Subcutaneous abdominal adipose tissue (tissue), 5 donors: ENCODE results near the gene YOD1.

Experiments
- H3K27ac ChIP-seq: one replicate; pipeline ENCODE4 v1.7.0; 2013; ENCODE audit warnings: low read depth, mild to moderate bottlenecking, inconsistent platforms, low read length, moderate library complexity
- H3K27me3 ChIP-seq, 5 donors: one replicate each; pipeline ENCODE4 v1.7.0; 2013; ENCODE audit warnings: low read length in 5 of 5, inconsistent platforms in 1 of 5; ENCODE audit not compliant: control insufficient read depth in 5 of 5, insufficient read depth in 4 of 5
- H3K36me3 ChIP-seq, 5 donors: one replicate each; pipeline ENCODE4 v1.7.0; 2013; ENCODE audit warnings: low read length in 5 of 5; ENCODE audit not compliant: control insufficient read depth in 5 of 5, insufficient read depth in 5 of 5
- H3K4me1 ChIP-seq, 5 donors: one replicate each; pipeline ENCODE4 v1.7.0; 2013; ENCODE audit warnings: low read length in 5 of 5, mild to moderate bottlenecking in 3 of 5, moderate library complexity in 1 of 5; ENCODE audit not compliant: control insufficient read depth in 5 of 5, insufficient read depth in 5 of 5
- H3K4me3 ChIP-seq, 5 donors: one replicate each; pipeline ENCODE4 v1.7.0; 2013; ENCODE audit warnings: low read length in 5 of 5, low read depth in 1 of 5
- H3K9ac ChIP-seq, 5 donors: one replicate each; pipeline ENCODE4 v1.7.0; 2013; ENCODE audit warnings: low read length in 5 of 5, mild to moderate bottlenecking in 4 of 5, moderate library complexity in 3 of 5
- H3K9me3 ChIP-seq, 5 donors: one replicate each; pipeline ENCODE4 v1.7.0; 2013; ENCODE audit warnings: low read length in 5 of 5; ENCODE audit not compliant: control insufficient read depth in 5 of 5
- donor health status: healthy.
- donor health status: healthy.
- donor health status: healthy.
- donor health status: healthy.
- donor health status: healthy.

YOD1 gene

GRCh38 chr1:207060596-207060995 is 9.6 kb upstream of the YOD1 start:
- no peak overlapping the region for H3K27ac ChIP-seq
- H3K27me3 ChIP-seq, result no peaks in the 10 kb centered on the region
- no peaks in the 10 kb centered on the region for H3K9me3 ChIP-seq
- H3K4me3 ChIP-seq, result no peak overlapping the region
- no peak overlapping the region for H3K9ac ChIP-seq
- peaks cover 7 to 43% (median 36%) of the 10 kb centered on the region in 5 donors for H3K36me3 ChIP-seq
- H3K4me1 ChIP-seq, result no peaks in the 10 kb centered on the region

- Histone ChIP-seq H3K36me3 (peaks cover 7 to 39% (median 33%) of the 10 kb centered on the region in 5 donors), H3K27me3 (no peaks in the 10 kb centered on the region), H3K4me3 (no peak overlapping the region), H3K9me3 (no peaks in the 10 kb centered on the region), H3K9ac (no peak overlapping the region), H3K27ac (no peak overlapping the region), H3K4me1 (peaks cover 0 to 3% (median 0%) of the 10 kb centered on the region in 5 donors)
These were observed 8.9 kb upstream of the YOD1 start for GRCh38 chr1:207059881-207060280.

- Histone ChIP-seq H3K36me3 (peaks cover 7 to 36% (median 29%) of the 10 kb centered on the region in 5 donors), H3K4me1 (peaks cover 0 to 5% (median 0%) of the 10 kb centered on the region in 5 donors), H3K9ac (no peak overlapping the region), H3K4me3 (no peak overlapping the region), H3K27me3 (no peaks in the 10 kb centered on the region), H3K27ac (no peak overlapping the region), H3K9me3 (no peaks in the 10 kb centered on the region)
These were observed 8.2 kb upstream of the YOD1 start for GRCh38 chr1:207058878-207059867.

GRCh38 chr1:207058252-207058651 is 7.2 kb upstream of the YOD1 start:
- Histone ChIP-seq H3K27ac (no peak overlapping the region), H3K27me3 (no peaks in the 10 kb centered on the region), H3K9ac (no peak overlapping the region)

GRCh38 chr1:207056673-207057072 is 5.7 kb upstream of the YOD1 start:
- Histone ChIP-seq H3K4me3 (no peak overlapping the region), H3K36me3 (peaks cover 0 to 11% (median 5%) of the 10 kb centered on the region in 5 donors)

More at GRCh38 chr1:207058252-207058651, 7.2 kb upstream of the YOD1 start:
- Histone ChIP-seq H3K36me3 (peaks cover 7 to 27% (median 20%) of the 10 kb centered on the region in 5 donors), H3K9me3 (no peaks in the 10 kb centered on the region), H3K4me3 (no peak overlapping the region), H3K4me1 (peaks cover 0 to 10% (median 5%) of the 10 kb centered on the region in 5 donors)

GRCh38 chr1:207055386-207056001 is 4.5 kb upstream of the YOD1 start:
- peaks cover 6 to 32% (median 24%) of the 10 kb centered on the region in 5 donors for H3K4me1 ChIP-seq
- H3K36me3 ChIP-seq, result peaks cover 0 to 7% (median 5%) of the 10 kb centered on the region in 5 donors
- H3K4me3 ChIP-seq, result no peak overlapping the region
- no peaks in the 10 kb centered on the region for H3K27me3 ChIP-seq
- H3K9me3 ChIP-seq, result no peaks in the 10 kb centered on the region
- no peak overlapping the region for H3K27ac ChIP-seq
- no peak overlapping the region for H3K9ac ChIP-seq

More at GRCh38 chr1:207056673-207057072, 5.7 kb upstream of the YOD1 start:
- Histone ChIP-seq H3K27me3 (no peaks in the 10 kb centered on the region), H3K9me3 (no peaks in the 10 kb centered on the region), H3K27ac (no peak overlapping the region), H3K4me1 (peaks cover 4 to 24% (median 17%) of the 10 kb centered on the region in 5 donors), H3K9ac (no peak overlapping the region)

GRCh38 chr1:207054491-207054890 is 3.5 kb upstream of the YOD1 start:
- Histone ChIP-seq H3K9me3 (no peaks in the 10 kb centered on the region), H3K27me3 (no peaks in the 10 kb centered on the region), H3K4me3 (no peak overlapping the region), H3K36me3 (peaks cover 0 to 5% (median under 1%) of the 10 kb centered on the region in 5 donors), H3K9ac (no peak overlapping the region), H3K4me1 (peaks cover 6 to 41% (median 34%) of the 10 kb centered on the region in 5 donors), H3K27ac (peak overlapping the region; percentile 7)

GRCh38 chr1:207052911-207053769 is 2.1 kb upstream of the YOD1 start, which contains the start of gene PFKFB2:
Gene PFKFB2 (plus strand): TSS chr1:207053275. CDS start chr1:207054718, 1,443 bp downstream.
- H3K4me1 ChIP-seq, result peaks cover 6 to 50% (median 36%) of the 10 kb centered on the region in 5 donors
- H3K27me3 ChIP-seq, result no peaks in the 10 kb centered on the region
- H3K9ac ChIP-seq, result peak within 1 kb of the TSS; percentile 48 to 92 (median 82)
- H3K36me3 ChIP-seq, result peaks cover 11 to 18% (median 13%) of the 10 kb centered on the region in 5 donors
- H3K27ac ChIP-seq, result peak within 1 kb of the TSS; percentile 81
- H3K4me3 ChIP-seq, result peak within 1 kb of the TSS; percentile 79 to 90 (median 90)
- no peaks in the 10 kb centered on the region for H3K9me3 ChIP-seq

- H3K4me1 ChIP-seq, result peaks cover 6 to 51% (median 37%) of the 10 kb centered on the region in 5 donors
- H3K9ac ChIP-seq, result peak overlapping the region; percentile 90 to 99 (median 93)
- H3K27ac ChIP-seq, result peak overlapping the region; percentile 87
- no peaks in the 10 kb centered on the region for H3K27me3 ChIP-seq
- peak overlapping the region; percentile 95 to 99 (median 96) for H3K4me3 ChIP-seq
- peaks cover 14 to 19% (median 15%) of the 10 kb centered on the region in 5 donors for H3K36me3 ChIP-seq
- no peaks in the 10 kb centered on the region for H3K9me3 ChIP-seq
These were observed 373 bp downstream of the YOD1 start for GRCh38 chr1:207050480-207051190.
